MM.1S (cell line): Measurements from ENCODE around the gene SPOCK2.

Source experiments
- CTCF ChIP-seq: fragments of 300-600 bp; sonication (generic); IDR thresholded peaks from 2 replicates; pipeline ENCODE4 v1.5.1; 2016; ENCODE audit warnings: antibody characterized with exemption, low read length, mixed read lengths
- EZH2 ChIP-seq: fragments of 300-600 bp; sonication (generic); optimal IDR thresholded peaks from 2 replicates; pipeline ENCODE3; 2017; ENCODE audit warnings: low read depth, mild to moderate bottlenecking, antibody characterized with exemption, low read length, mixed read lengths

- TF ChIP-seq CTCF = no peak
- no peak for TF ChIP-seq EZH2
These were observed 4.4 kb downstream of the SPOCK2 start for GRCh38 chr10:72083790-72084459.
